Cardiac septum (tissue), 1 donor: ENCODE results near the gene DZIP1. TPM values are rescaled to one million over a fixed set of nuclear protein-coding genes. Genes with fewer than 3 reads are reported as not detected.
"Not testable (repeated sequence)": the region's sequence is repeated elsewhere in the genome, so short reads cannot be mapped to it uniquely, and the experiment has no call there.

ENCODE experiments used
- DNase-seq: peaks from one replicate; pipeline ENCODE4 v3.0.0-alpha.2; 2020; ENCODE audit warnings: low spot score
- intact Hi-C: fragments of 100-400 bp; cut with DNase I; formaldehyde crosslinking; loops from one replicate; pipeline ENCODE4 v1.14.0; 2022
- total RNA-seq: library from RNA; stranded (reverse); fragmentation: NEBNext Ultra II Directional; extraction: Animal tissue kit (Norgen Biotek cat#: 25700); gene quantifications from one replicate; pipeline ENCODE4 v1.2.1, GENCODE V29; 2021
- donor health status: DM: no; HTN: no; CAD: no.

DZIP1 gene
- total RNA-seq, 1 donor from 2014 or later: 4.9 TPM

DNA sequence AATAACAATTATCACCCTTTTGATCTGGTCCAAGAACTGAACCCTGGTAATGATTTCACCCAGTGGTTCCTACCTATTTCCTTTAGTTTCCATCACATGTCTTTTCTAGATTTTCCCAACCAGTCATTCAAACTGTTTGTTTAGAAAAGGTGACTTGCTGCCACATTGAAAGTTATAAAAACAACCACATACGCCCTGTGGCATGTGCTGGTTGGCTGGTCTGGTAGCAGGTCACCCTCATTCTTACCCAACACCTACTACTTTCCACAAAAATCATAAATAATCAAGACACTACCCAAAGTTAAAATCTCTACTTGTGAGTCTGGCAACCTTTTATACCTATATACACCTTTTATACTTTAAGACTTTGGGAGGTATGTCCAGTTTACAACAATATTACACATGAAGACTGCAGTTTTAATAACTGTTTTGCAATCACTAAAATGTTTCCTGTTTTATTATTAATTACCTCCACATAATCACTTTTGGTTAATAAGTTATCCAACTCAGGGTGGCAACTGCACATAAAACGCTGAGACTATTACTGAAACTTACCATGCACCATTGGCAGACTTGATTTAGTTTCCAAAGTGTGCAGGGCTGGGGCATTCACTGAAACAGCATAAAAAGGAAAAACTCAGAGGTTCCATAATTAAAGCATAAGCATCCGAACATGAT is 38.9 kb downstream of the DZIP1 start:
- intact Hi-C loops: no loop called here
- DNase-seq: no peak

GRCh38 chr13:95604556-95604915 is 40.0 kb downstream of the DZIP1 start:
- no peak for DNase-seq
- intact Hi-C loops: no loop called here

- DNase-seq: no peak
- intact Hi-C loops: no loop called here
These were observed 40.5 kb downstream of the DZIP1 start for GRCh38 chr13:95603887-95604555.

DNA sequence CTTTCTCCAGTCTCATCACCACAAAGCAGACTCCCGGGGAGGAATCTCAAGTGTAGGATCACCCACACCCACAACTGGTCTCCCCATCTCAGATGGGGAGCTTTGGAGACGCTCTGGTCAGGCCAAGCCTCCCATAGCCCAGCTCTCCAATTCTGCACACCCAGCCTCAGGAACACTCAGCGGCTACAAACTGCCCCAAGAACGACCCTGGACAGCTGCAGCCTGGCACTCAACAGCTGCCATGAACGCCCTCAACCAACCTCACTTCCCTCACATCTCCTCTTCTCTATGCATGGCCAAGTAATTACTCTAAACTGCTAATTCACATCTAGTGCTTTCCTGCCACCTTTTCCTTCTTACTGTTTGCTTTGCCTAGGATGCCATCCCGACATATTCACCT is 42.6 kb downstream of the DZIP1 start:
- no peak for DNase-seq
- intact Hi-C loops: no loop called here

GRCh38 chr13:95601216-95601615 is 43.3 kb downstream of the DZIP1 start:
- no peak for DNase-seq
- intact Hi-C loops: no loop called here

DNA sequence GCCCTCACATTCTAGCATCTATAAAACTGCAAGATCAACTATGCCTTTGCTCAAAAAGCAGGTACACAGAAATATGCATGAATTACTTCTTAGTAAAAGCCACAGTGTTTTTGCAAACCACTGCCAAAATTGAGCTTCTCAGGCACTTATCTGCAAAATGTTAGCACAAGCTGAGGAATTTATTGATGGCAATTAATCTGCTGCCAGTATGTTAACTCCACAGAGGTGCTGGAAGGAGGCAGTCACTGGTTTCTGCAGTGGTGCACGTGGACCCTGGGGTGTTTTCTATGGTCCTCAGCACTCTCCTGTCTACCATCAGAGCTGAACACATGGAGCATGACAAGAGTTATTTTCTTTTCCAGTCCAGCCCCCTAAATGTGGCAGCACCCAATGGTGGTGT is 47.8 kb downstream of the DZIP1 start:
- DNase-seq: no peak
- intact Hi-C loops: no loop called here

DNA sequence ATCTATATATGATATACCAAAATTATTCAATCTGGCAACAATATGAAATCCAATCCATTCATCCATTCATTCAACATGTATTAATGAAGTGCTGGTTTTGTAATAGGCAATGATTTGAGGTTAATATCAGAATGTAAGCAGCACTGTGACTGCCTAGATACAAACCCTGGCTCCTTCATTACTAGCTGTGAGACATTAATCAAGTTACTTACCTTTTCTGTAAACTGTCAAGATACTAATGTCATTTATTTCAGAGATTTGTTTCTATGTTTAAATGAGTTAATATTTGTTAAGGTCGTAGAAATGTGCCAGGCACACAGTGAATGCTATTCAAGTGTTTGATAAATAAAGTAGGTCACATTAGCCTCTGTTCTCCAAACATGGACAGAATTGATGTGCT is 51.0 kb downstream of the DZIP1 start:
- no peak for DNase-seq
- intact Hi-C loops: no loop called here

DNA sequence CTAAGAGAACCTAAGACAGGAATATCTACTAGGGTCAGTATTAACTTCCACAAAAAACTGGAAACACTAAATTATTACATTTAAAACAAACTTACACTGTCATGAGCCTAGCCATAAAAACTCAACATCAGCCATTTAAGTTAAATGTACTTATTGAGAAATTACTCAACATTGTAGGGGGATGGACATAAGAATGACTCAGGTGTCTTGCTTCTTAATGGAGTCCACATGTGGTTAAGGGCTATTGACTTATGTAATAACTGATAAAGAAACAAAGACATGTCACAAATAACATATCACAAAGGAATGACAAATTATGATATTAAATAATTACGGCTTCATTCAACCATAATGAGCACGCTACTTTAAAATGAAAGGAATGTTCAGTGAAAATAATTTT is 55.8 kb downstream of the DZIP1 start:
- DNase-seq: no peak
- intact Hi-C loops: no loop called here

DNA sequence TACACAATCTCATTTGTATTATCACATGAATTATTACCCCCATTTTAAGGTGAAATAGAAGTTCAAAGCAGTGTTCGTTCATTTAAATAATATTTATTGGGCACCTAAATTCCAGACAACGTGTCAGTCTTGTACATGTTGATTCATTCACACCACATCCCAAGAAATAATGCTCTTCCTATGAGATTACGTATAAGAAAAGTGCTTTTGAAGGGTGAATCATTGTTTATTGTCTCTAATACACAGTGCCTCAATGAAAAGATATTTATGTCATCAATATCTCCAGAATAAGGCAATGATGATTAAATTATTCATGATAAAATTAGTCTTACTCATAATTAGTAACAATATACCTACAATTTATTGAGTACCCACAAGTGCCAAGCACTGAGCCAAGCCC is 56.4 kb downstream of the DZIP1 start:
- DNase-seq: no peak
- intact Hi-C loops: no loop called here

- DNase-seq: no peak
- intact Hi-C loops: no loop called here
These were observed 58.6 kb downstream of the DZIP1 start for GRCh38 chr13:95585867-95586266.

GRCh38 chr13:95579303-95579702 is 65.2 kb downstream of the DZIP1 start:
- intact Hi-C loops: no loop called here
- no peak for DNase-seq

DNA sequence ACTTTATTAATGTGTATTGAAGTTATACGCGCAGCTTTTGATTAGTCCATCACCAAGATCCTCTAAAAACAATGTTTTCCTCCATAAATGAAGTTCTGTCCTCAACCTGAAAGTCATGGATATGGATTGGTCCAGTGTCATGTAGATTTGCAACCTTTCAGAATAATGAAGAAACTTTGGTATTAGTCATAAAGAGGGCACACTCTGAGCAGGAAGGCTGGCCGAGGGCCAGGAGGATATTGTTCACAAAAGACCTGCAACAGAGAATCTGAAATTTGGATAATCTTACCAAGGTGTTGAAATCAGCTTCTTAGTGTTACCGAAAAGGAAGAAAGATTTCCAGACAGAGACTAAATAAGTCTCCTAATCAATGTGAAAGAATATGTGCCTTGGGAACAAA is 71.3 kb downstream of the DZIP1 start:
- intact Hi-C loops: no loop called here
- no peak for DNase-seq

- intact Hi-C loops: no loop called here
- no peak for DNase-seq
These were observed 72.6 kb downstream of the DZIP1 start for GRCh38 chr13:95571941-95572340.

DNA sequence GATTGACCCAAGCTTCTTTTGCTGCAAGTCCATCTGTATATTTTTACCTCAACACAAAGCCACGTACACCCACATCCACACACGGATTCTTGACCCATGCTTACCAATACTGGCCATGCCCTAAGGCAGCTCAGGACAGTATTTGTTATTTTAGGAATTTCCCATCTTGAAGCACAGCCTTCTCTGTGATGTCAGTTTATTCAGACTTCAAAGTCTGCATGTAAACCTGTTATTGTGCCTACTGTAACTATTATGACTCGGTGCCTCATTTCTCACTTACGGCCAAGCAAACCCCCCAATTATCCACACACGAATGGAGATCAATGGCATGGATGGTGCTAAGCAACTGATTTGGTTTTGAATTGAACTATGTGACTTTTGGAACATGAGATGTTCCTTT is 74.5 kb downstream of the DZIP1 start:
- intact Hi-C loops: no loop called here
- no peak for DNase-seq

- intact Hi-C loops: no loop called here
- DNase-seq: no peak
These were observed 76.4 kb downstream of the DZIP1 start for GRCh38 chr13:95568131-95568530.

- DNase-seq, intact Hi-C loops: not testable (repeated sequence)
These were observed 78.7 kb downstream of the DZIP1 start for GRCh38 chr13:95565758-95566157.

DNA sequence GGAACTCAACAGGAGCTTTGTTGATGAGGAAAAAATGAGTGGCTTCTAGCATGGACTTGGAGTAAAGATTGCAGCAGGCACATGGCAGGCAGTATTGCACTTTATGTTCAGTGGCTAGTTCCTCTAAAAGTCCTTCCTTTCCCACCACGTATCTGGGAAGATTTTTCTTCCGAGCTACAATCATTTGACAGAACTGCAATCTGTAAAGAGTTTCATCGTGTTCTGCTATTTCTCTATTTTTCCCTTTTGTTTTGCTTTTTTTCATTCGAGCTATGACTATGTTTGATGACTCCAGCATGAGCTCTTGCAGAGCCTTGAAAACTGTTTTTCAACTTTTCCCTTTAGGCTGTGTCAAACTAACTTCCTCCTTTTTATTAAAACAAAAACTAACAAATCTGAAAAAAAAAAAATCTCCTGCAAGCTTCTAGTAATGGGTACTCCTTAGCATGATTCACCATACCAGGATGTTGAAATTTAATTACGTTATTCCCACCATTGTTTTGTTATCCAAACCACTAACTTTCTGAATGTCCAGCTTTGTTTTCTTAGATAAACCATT is 79.7 kb downstream of the DZIP1 start:
- intact Hi-C loops: no loop called here
- DNase-seq: no peak

DNA sequence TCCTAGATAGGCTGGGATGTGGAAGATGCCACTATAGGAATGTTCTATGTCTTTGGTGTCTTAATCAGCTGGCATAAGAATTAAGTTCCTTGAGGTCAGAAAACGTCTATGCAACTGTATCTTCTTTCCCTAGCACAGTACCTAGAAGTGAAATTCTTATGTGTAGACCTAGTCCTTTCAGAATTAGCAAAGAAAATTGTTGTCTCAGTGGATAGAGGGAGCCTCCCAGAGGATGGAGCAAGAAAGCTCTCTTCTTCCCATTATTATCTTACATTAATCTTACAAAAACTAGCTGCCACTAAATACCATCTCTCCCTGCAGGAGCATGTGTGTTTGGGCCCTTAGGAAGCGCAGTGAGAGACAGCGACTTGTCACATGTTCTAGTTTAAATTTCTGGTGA is 80.4 kb downstream of the DZIP1 start:
- DNase-seq: no peak
- intact Hi-C loops: no loop called here

DNA sequence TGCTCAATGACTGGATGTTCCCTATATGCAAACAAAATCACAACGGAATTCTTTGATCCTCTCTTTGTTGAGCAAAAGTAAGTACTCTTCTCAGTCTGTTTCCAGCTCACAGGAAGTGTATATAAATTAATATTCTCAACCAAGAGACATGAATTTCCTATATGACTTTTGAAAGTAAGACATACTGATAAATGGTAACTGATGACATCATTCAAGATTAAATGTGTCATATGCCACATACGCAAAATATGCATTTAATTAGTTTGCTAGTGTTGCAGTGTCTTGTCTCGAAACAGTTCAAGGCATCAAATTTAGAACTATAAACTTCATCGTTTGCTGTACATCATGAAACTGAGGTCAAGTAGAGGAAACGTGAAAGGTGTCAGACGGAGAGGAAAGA is 84.1 kb downstream of the DZIP1 start:
- intact Hi-C loops: no loop called here
- DNase-seq: no peak

DNA sequence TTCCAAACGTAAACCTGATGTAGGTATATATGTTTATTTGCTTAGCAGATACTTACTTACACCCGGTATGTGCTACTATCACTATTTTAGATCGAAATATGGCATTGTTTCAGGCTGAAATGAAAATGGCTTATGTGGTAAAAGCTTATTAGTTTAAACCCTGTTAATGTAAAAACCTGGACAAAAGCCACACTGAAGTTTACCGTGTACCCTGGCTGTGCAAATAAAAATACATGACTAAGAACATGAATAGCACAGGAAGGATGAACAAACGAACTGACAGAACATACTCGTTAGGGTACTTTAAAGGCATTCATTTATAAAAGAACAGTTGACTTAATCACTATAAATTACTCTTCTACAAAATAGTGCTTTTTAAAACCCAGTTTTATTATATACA is 85.4 kb downstream of the DZIP1 start:
- intact Hi-C loops: no loop called here
- no peak for DNase-seq

- intact Hi-C loops: no loop called here
- no peak for DNase-seq
These were observed 87.5 kb downstream of the DZIP1 start for GRCh38 chr13:95557013-95557412.
